IPS-20b (cell line): ENCODE results near the gene MEF2C.

Source experiments
- H3K27ac ChIP-seq: one replicate; pipeline ENCODE4 v1.5.1; 2013; ENCODE audit warnings: low read length
- H3K27me3 ChIP-seq: 2 replicates; pipeline ENCODE4 v1.6.1; 2013; ENCODE audit warnings: mild to moderate bottlenecking, low read length, inconsistent platforms; ENCODE audit not compliant: insufficient read depth
- H3K36me3 ChIP-seq: 2 replicates; pipeline ENCODE4 v1.6.1; 2013; ENCODE audit warnings: low read depth, mild to moderate bottlenecking, inconsistent platforms, low read length, moderate library complexity; ENCODE audit not compliant: insufficient read depth
- H3K4me1 ChIP-seq: 2 replicates; pipeline ENCODE4 v1.6.1; 2013; ENCODE audit warnings: mild to moderate bottlenecking, control low read depth, inconsistent platforms, low read length, moderate library complexity; ENCODE audit not compliant: insufficient read depth
- H3K4me3 ChIP-seq: 2 replicates; pipeline ENCODE4 v1.5.1; 2013; ENCODE audit warnings: mild to moderate bottlenecking, low read length, inconsistent platforms
- H3K9ac ChIP-seq: 2 replicates; pipeline ENCODE4 v1.6.1; 2013; ENCODE audit warnings: low read depth, mild to moderate bottlenecking, inconsistent platforms, low read length, moderate library complexity
- H3K9me3 ChIP-seq: 2 replicates; pipeline ENCODE4 v1.6.1; 2013; ENCODE audit warnings: mild to moderate bottlenecking, low read depth, low read length, inconsistent platforms; ENCODE audit not compliant: insufficient read depth

Gene MEF2C

DNA sequence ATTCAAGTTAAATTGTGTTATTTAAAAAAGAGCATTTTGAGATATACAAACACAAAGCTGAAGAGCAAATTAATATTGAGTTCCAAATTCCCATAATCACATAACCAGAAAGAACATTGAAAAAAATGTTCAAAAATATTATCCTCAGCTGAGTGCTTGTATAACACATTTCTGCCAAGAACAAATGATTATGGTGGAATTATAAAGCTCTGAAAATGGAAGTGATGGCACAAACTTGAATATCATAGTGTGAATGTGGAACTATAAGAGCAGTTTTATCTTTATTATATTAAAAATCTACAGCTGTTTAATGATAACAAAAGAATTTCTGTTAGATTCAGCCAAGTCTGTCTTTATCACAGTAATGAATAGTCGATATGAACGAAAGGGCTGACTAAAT, 117.8 kb downstream of the MEF2C start:
- no peak overlapping the region for H3K4me3 ChIP-seq
- H3K9me3 ChIP-seq: no peaks in the 10 kb centered on the region
- H3K27me3 ChIP-seq: no peaks in the 10 kb centered on the region
- H3K27ac ChIP-seq: no peak overlapping the region
- H3K4me1 ChIP-seq: no peaks in the 10 kb centered on the region
- no peak overlapping the region for H3K9ac ChIP-seq
- H3K36me3 ChIP-seq: no peaks in the 10 kb centered on the region

DNA sequence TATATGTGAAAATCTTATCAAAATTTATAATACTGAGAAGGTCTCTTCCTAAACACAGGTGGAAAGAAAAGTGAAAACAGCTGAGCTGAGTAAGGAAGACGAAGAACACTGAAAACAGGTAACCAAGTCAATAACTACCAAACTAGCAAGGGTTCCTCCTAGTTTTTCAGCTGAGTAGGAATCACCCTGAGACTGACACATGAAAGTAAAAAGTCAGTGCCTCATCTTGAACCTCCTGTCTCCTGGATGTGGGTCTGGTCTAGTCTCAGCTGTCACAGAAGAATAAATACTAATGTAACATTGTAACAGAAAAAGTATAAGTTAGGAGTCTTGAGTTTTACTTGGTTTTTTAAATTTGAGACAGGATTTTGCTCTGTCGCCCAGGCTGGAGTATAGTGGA, 121.0 kb downstream of the MEF2C start:
- Histone ChIP-seq H3K9me3 (no peaks in the 10 kb centered on the region), H3K27ac (no peak overlapping the region), H3K4me3 (no peak overlapping the region), H3K36me3 (no peaks in the 10 kb centered on the region), H3K9ac (no peak overlapping the region), H3K4me1 (no peaks in the 10 kb centered on the region; the same call in 1 of the 2 replicates), H3K27me3 (no peaks in the 10 kb centered on the region)

DNA sequence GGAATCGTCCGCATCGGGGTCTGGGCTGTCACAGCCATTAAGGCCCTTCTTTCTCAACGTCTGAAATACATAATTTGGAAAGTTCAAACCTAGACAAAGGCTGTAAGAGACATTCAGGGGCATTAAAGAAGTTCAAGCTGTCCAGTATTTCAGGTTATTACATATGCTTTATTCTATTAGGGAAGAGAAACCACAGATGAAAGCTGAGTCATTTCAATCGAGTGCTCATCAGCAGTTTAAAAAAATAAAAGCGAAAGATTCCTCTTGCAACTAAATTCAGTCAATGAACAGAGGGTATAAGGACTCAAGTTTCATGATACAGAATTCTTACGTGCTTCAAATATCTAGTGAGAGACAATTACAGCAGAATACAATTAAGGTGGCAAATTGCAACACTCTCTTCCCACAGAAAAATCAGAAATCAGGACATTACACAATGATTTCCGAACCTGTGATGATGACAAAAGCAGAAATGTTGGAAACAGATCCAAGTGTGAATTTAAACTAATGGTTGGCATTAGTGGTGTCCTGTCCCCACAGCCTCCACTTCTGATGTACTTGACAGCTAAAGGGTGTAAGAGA, 121.6 kb downstream of the MEF2C start:
- Histone ChIP-seq H3K4me3 (no peak overlapping the region), H3K27ac (no peak overlapping the region), H3K9me3 (no peaks in the 10 kb centered on the region), H3K4me1 (no peaks in the 10 kb centered on the region; the same call in 1 of the 2 replicates), H3K36me3 (no peaks in the 10 kb centered on the region), H3K9ac (no peak overlapping the region), H3K27me3 (no peaks in the 10 kb centered on the region)

DNA sequence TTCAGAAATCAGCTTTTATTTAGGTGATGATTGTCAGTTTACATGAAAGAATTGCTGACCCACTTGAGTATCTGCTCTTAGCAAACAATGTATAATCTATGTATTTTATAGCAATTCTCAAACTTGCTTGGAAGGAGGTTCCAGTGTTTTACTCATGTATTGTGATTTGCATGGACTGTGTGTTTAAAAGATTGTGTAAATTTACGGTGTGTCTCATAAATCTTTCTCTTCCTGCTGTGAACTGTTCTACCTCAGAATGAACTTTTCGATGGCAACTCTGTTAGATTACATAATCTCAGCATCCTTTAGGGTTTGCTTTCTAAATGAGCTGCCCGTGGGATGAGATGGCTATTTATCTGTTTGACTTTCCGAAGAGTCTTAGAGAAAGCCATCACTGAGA, 122.5 kb downstream of the MEF2C start:
- no peak overlapping the region for H3K27ac ChIP-seq
- H3K36me3 ChIP-seq: no peaks in the 10 kb centered on the region
- no peak overlapping the region for H3K9ac ChIP-seq
- no peak overlapping the region for H3K4me3 ChIP-seq
- no peaks in the 10 kb centered on the region for H3K27me3 ChIP-seq
- no peaks in the 10 kb centered on the region for H3K9me3 ChIP-seq
- no peaks in the 10 kb centered on the region; the same call in 1 of the 2 replicates for H3K4me1 ChIP-seq

DNA sequence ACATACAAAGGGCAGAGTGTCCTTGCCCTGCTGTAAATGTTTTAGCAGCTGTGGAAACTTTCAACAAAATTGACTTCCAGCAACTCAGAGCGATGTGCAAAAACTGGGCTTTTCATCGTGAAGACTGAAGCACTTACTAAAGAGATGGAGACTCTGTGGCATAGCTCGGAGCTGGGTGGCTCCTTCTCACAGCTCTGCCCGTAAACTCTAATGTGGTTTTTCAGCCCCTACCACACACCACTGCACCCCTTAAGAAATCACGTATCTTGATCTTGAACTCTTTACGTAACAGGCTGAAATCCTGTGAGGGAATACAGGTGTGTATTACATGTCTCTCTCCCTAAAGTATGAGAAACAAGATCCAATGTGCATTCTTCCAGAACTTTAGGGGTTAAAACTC, 124.4 kb downstream of the MEF2C start:
- H3K9ac ChIP-seq: no peak overlapping the region
- H3K36me3 ChIP-seq: no peaks in the 10 kb centered on the region
- no peaks in the 10 kb centered on the region for H3K9me3 ChIP-seq
- no peaks in the 10 kb centered on the region for H3K27me3 ChIP-seq
- H3K4me3 ChIP-seq: no peak overlapping the region
- no peaks in the 10 kb centered on the region; the same call in 1 of the 2 replicates for H3K4me1 ChIP-seq
- H3K27ac ChIP-seq: no peak overlapping the region

GRCh38 chr5:88758184-88758583, 124.8 kb downstream of the MEF2C start:
- Histone ChIP-seq H3K36me3 (no peaks in the 10 kb centered on the region), H3K27me3 (no peaks in the 10 kb centered on the region), H3K4me3 (no peak overlapping the region), H3K9me3 (no peaks in the 10 kb centered on the region), H3K9ac (no peak overlapping the region), H3K4me1 (no peaks in the 10 kb centered on the region; the same call in 1 of the 2 replicates), H3K27ac (no peak overlapping the region)

DNA sequence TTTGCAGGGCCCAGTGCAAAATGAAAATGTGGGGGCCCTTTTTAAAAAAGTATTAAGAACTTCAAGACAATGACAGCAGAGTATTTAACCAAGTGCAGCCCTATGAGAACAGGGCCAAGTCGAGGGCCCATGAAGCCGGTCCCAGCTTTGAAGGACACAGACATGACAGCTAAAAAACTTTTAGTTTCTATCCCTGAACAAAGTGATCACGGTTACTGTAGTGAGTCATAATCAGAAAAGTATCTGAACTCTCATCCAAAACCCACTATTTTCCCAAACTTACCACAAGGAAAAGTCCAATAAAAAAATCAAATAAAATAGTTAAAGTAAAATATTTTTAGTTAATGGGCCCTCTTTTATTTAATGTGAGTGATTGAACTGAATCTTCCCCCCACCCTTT, 126.0 kb downstream of the MEF2C start:
- H3K27ac ChIP-seq: no peak overlapping the region
- no peak overlapping the region for H3K9ac ChIP-seq
- H3K4me3 ChIP-seq: no peak overlapping the region
- no peaks in the 10 kb centered on the region for H3K36me3 ChIP-seq
- H3K9me3 ChIP-seq: no peaks in the 10 kb centered on the region
- H3K4me1 ChIP-seq: no peaks in the 10 kb centered on the region; the same call in 1 of the 2 replicates
- no peaks in the 10 kb centered on the region for H3K27me3 ChIP-seq

DNA sequence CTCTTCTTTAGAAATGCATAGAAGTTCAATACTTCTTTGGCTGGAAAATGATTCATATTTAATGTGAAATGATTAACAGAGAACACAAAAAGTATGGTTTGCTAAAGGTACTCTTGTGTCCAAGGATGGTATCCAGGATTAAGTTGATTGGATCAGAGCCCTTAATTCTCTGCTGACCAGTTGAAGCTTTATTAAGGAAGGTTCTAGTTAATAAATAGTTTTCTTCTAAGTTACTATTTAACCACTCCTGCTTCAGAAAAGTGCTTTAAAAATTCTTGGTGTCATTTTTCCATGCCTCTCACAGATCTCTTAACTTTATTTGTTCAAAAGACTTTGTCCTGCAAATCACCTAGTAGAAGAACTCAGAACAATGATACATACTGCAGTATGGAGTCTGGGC, 134.3 kb downstream of the MEF2C start:
- no peaks in the 10 kb centered on the region for H3K27me3 ChIP-seq
- no peaks in the 10 kb centered on the region for H3K9me3 ChIP-seq
- no peak overlapping the region for H3K9ac ChIP-seq
- H3K4me1 ChIP-seq: no peaks in the 10 kb centered on the region
- H3K27ac ChIP-seq: no peak overlapping the region
- H3K36me3 ChIP-seq: no peaks in the 10 kb centered on the region
- no peak overlapping the region for H3K4me3 ChIP-seq

- Histone ChIP-seq H3K27ac (no peak overlapping the region), H3K9ac (no peak overlapping the region), H3K4me3 (no peak overlapping the region), H3K4me1 (no peaks in the 10 kb centered on the region), H3K36me3 (no peaks in the 10 kb centered on the region), H3K9me3 (no peaks in the 10 kb centered on the region), H3K27me3 (no peaks in the 10 kb centered on the region)
Observed at GRCh38 chr5:88746438-88746882, 136.5 kb downstream of the MEF2C start.

GRCh38 chr5:88745093-88745696, 137.8 kb downstream of the MEF2C start:
- H3K27ac ChIP-seq: no peak overlapping the region
- no peaks in the 10 kb centered on the region for H3K36me3 ChIP-seq

DNA sequence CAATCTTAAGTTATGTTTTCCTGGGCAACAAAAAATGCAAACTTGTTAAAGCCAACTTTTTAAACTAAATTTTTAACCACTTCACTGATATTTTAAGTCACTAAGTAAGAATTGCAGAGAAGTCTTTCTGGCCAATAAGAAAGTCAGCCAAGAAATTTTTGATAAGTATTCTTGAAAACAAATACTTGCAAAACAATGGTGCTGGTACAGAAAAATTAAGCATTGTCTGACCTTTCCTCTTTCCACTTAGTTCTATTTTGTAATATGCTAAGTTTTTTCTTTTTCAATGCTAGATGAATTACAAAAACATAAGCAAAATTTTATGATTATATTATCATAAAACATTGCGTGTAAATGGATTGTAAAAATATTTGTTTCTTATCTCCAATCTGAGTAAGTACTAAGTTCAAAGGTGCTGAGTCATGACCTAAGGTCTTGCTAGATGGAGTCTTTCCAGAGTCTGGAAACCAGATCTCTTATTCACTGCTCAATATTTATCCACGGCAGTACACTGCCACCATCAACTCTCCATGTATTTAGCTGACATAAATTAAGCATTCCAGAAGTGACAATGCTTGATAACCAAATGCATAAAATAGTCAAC, 139.7 kb downstream of the MEF2C start:
- H3K4me1 ChIP-seq: no peaks in the 10 kb centered on the region
- H3K4me3 ChIP-seq: no peak overlapping the region
- H3K27ac ChIP-seq: no peak overlapping the region
- H3K27me3 ChIP-seq: no peaks in the 10 kb centered on the region
- H3K36me3 ChIP-seq: no peaks in the 10 kb centered on the region
- H3K9me3 ChIP-seq: no peaks in the 10 kb centered on the region
- H3K9ac ChIP-seq: no peak overlapping the region

More at GRCh38 chr5:88745093-88745696, 137.8 kb downstream of the MEF2C start:
- Histone ChIP-seq H3K9me3 (no peaks in the 10 kb centered on the region), H3K27me3 (no peaks in the 10 kb centered on the region), H3K4me1 (no peaks in the 10 kb centered on the region), H3K9ac (no peak overlapping the region), H3K4me3 (no peak overlapping the region)

GRCh38 chr5:88741964-88742363, 141.0 kb downstream of the MEF2C start:
- H3K27me3 ChIP-seq: no peaks in the 10 kb centered on the region
- H3K4me3 ChIP-seq: no peak overlapping the region
- no peaks in the 10 kb centered on the region for H3K9me3 ChIP-seq
- no peaks in the 10 kb centered on the region for H3K4me1 ChIP-seq
- no peak overlapping the region for H3K9ac ChIP-seq
- no peaks in the 10 kb centered on the region for H3K36me3 ChIP-seq
- H3K27ac ChIP-seq: no peak overlapping the region
